Measurements from ENCODE around the gene NUP214.
"Not testable (repeated sequence)": the region's sequence is repeated elsewhere in the genome, so short reads cannot be mapped to it uniquely, and the experiment has no call there.

Gene NUP214

GRCh38 chr9:131160416-131161112 lies 35.2 kb downstream of the NUP214 start:
- no peak for DNase-seq (ENCODE audit: low spot score)

- no peak for DNase-seq (ENCODE audit: low spot score)
These were observed 36.2 kb downstream of the NUP214 start for GRCh38 chr9:131161585-131161984.

GRCh38 chr9:131162886-131163285 lies 37.5 kb downstream of the NUP214 start:
- DNase-seq (ENCODE audit: low spot score) = no peak

GRCh38 chr9:131165523-131165922 lies 40.1 kb downstream of the NUP214 start:
- DNase-seq (ENCODE audit: low spot score) = no peak

GRCh38 chr9:131167146-131167692 lies 41.8 kb downstream of the NUP214 start:
- no peak for DNase-seq (ENCODE audit: low spot score)

- no peak for DNase-seq (ENCODE audit: low spot score)
These were observed 42.5 kb downstream of the NUP214 start for GRCh38 chr9:131167936-131168335.

GRCh38 chr9:131169563-131170240 lies 44.3 kb downstream of the NUP214 start:
- no peak for DNase-seq (ENCODE audit: low spot score)

- no peak for DNase-seq (ENCODE audit: low spot score)
These were observed 48.6 kb downstream of the NUP214 start for GRCh38 chr9:131173995-131174394.

GRCh38 chr9:131174681-131175239 lies 49.4 kb downstream of the NUP214 start:
- no peak for DNase-seq (ENCODE audit: low spot score)

- DNase-seq (ENCODE audit: low spot score) = no peak
These were observed 52.5 kb downstream of the NUP214 start for GRCh38 chr9:131177898-131178297.

- peak; percentile 14 for DNase-seq (ENCODE audit: low spot score)
These were observed 53.0 kb downstream of the NUP214 start for GRCh38 chr9:131178382-131178781.

- no peak for DNase-seq (ENCODE audit: low spot score)
These were observed 53.5 kb downstream of the NUP214 start for GRCh38 chr9:131178926-131179325.

- no peak for DNase-seq (ENCODE audit: low spot score)
These were observed 54.3 kb downstream of the NUP214 start for GRCh38 chr9:131179561-131180219.

- DNase-seq (ENCODE audit: low spot score) = no peak
These were observed 55.1 kb downstream of the NUP214 start for GRCh38 chr9:131180454-131180853.

- DNase-seq (ENCODE audit: low spot score) = no peak
These were observed 55.8 kb downstream of the NUP214 start for GRCh38 chr9:131181091-131181681.

- no peak for DNase-seq (ENCODE audit: low spot score)
These were observed 60.5 kb downstream of the NUP214 start for GRCh38 chr9:131185924-131186323.

- DNase-seq (ENCODE audit: low spot score) = no peak
These were observed 61.2 kb downstream of the NUP214 start for GRCh38 chr9:131186622-131187021.

- no peak for DNase-seq (ENCODE audit: low spot score)
These were observed 62.6 kb downstream of the NUP214 start for GRCh38 chr9:131187957-131188356.

GRCh38 chr9:131188976-131189375 lies 63.6 kb downstream of the NUP214 start:
- no peak for DNase-seq (ENCODE audit: low spot score)

GRCh38 chr9:131190191-131190590 lies 64.8 kb downstream of the NUP214 start:
- no peak for DNase-seq (ENCODE audit: low spot score)

GRCh38 chr9:131191032-131191431 lies 65.6 kb downstream of the NUP214 start:
- DNase-seq (ENCODE audit: low spot score) = not testable (repeated sequence)

GRCh38 chr9:131191857-131192256 lies 66.5 kb downstream of the NUP214 start:
- no peak for DNase-seq (ENCODE audit: low spot score)
